ENCODE data around the gene TGIF2.

DNA sequence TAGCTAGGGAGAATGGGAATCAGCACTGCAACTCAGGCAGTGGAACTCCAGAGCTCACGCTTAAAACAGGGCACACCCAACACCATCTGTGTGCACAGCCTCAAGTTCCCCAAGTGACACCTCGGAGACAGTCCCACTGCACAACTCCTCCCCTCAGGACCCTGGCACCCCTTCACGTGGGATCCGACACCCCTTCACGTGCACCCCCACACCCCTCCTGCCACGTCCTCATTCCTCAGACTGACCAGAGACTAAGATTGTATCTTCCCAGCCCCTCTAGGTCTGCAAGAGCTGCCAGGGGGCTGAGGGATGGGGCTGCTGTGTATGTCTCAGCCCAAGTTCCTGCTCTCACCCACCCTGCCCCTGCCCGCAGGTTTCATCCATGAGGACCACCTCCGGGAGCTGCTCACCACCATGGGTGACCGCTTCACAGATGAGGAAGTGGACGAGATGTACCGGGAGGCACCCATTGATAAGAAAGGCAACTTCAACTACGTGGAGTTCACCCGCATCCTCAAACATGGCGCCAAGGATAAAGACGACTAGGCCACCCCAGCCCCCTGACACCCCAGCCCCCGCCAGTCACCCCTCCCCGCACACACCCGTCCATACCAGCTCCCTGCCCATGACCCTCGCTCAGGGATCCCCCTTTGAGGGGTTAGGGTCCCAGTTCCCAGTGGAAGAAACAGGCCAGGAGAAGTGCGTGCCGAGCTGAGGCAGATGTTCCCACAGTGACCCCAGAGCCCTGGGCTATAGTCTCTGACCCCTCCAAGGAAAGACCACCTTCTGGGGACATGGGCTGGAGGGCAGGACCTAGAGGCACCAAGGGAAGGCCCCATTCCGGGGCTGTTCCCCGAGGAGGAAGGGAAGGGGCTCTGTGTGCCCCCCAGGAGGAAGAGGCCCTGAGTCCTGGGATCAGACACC is 24.4 kb upstream of the TGIF2 start:
- TF ChIP-seq CTCF (tag by site-specific recombination; IDR thresholded peaks at IDR 0.05) (no peak), ZNF366 (tag by site-specific recombination; conservative IDR thresholded peaks at IDR 0.05) (no peak), ZNF112 (tag by site-specific recombination; IDR thresholded peaks at IDR 0.05) (no peak), ZNF549 (tag by site-specific recombination; IDR thresholded peaks at IDR 0.05) (no peak), ZNF501 (tag by site-specific recombination; IDR thresholded peaks at IDR 0.05) (no peak), ZNF19 (tag by site-specific recombination; IDR thresholded peaks at IDR 0.05; ENCODE audit: low read depth) (no peak), ZNF335 (tag by site-specific recombination; conservative IDR thresholded peaks at IDR 0.05) (no peak)
- TF ChIP-seq, protein P1, sequence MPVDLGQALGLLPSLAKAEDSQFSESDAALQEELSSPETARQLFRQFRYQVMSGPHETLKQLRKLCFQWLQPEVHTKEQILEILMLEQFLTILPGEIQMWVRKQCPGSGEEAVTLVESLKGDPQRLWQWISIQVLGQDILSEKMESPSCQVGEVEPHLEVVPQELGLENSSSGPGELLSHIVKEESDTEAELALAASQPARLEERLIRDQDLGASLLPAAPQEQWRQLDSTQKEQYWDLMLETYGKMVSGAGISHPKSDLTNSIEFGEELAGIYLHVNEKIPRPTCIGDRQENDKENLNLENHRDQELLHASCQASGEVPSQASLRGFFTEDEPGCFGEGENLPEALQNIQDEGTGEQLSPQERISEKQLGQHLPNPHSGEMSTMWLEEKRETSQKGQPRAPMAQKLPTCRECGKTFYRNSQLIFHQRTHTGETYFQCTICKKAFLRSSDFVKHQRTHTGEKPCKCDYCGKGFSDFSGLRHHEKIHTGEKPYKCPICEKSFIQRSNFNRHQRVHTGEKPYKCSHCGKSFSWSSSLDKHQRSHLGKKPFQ (tag by site-specific recombination; IDR thresholded peaks at IDR 0.05): no peak
